ENCODE measurements around the gene PIWIL1. TPM values are rescaled to one million over a fixed set of nuclear protein-coding genes. Genes with fewer than 3 reads are reported as not detected.

Gene PIWIL1
- total RNA-seq, 1 donor from 2014 or later = not detected

GRCh38 chr12:130353081-130353480 is 15.4 kb downstream of the PIWIL1 start:
- H3K4me3 Mint-ChIP-seq = no peak overlapping the region
- H3K27ac Mint-ChIP-seq (ENCODE audit: unreplicated experiment) = peak overlapping the region; percentile 73
- no peaks in the 10 kb centered on the region for H3K9me3 Mint-ChIP-seq
- H3K36me3 Mint-ChIP-seq (ENCODE audit: low read depth) = no peaks in the 10 kb centered on the region
- TF ChIP-seq, protein P1, sequence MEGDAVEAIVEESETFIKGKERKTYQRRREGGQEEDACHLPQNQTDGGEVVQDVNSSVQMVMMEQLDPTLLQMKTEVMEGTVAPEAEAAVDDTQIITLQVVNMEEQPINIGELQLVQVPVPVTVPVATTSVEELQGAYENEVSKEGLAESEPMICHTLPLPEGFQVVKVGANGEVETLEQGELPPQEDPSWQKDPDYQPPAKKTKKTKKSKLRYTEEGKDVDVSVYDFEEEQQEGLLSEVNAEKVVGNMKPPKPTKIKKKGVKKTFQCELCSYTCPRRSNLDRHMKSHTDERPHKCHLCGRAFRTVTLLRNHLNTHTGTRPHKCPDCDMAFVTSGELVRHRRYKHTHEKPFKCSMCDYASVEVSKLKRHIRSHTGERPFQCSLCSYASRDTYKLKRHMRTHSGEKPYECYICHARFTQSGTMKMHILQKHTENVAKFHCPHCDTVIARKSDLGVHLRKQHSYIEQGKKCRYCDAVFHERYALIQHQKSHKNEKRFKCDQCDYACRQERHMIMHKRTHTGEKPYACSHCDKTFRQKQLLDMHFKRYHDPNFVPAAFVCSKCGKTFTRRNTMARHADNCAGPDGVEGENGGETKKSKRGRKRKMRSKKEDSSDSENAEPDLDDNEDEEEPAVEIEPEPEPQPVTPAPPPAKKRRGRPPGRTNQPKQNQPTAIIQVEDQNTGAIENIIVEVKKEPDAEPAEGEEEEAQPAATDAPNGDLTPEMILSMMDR (conservative IDR thresholded peaks at IDR 0.05) = no peak
- peaks cover 56% of the 10 kb centered on the region for H3K27me3 Mint-ChIP-seq (ENCODE audit: low read depth)
- H3K4me1 Mint-ChIP-seq = no peaks in the 10 kb centered on the region
- no peak for DNase-seq (ENCODE audit: low read depth, low spot score)

DNA sequence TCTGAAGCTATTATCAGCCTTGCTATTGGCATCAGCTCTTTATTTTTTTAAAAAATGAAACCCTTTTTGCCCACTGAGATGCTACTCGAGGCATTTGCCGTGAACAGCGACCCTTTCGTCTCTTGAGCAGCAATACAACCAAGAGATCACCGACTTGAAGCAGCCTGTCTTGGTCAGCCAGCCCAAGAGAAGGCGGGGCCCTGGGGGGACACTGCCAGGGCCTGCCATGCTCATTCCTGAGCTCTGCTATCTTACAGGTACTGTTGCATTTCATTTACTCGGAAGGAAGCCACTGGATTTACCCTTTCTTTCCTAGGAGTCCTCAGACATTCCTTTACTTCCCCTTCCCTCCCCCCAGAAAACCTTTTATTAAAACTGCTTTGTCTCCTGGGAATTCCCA is 16.7 kb downstream of the PIWIL1 start:
- TF ChIP-seq, protein P1 (conservative IDR thresholded peaks at IDR 0.05) = no peak
- Mint-ChIP-seq H3K4me3 (no peak overlapping the region), H3K27ac (ENCODE audit: unreplicated experiment) (no peak overlapping the region), H3K27me3 (ENCODE audit: low read depth) (peaks cover 70% of the 10 kb centered on the region), H3K36me3 (ENCODE audit: low read depth) (no peaks in the 10 kb centered on the region), H3K4me1 (no peaks in the 10 kb centered on the region), H3K9me3 (no peaks in the 10 kb centered on the region)
- no peak for DNase-seq (ENCODE audit: low read depth, low spot score)

GRCh38 chr12:130356222-130356621 is 18.5 kb downstream of the PIWIL1 start:
- no peak overlapping the region for H3K27ac Mint-ChIP-seq (ENCODE audit: unreplicated experiment)
- H3K27me3 Mint-ChIP-seq (ENCODE audit: low read depth) = peaks cover 75% of the 10 kb centered on the region
- H3K4me1 Mint-ChIP-seq = no peaks in the 10 kb centered on the region
- H3K9me3 Mint-ChIP-seq = no peaks in the 10 kb centered on the region
- H3K36me3 Mint-ChIP-seq (ENCODE audit: low read depth) = no peaks in the 10 kb centered on the region
- H3K4me3 Mint-ChIP-seq = no peak overlapping the region
- no peak for DNase-seq (ENCODE audit: low read depth, low spot score)
- TF ChIP-seq, protein P1 (conservative IDR thresholded peaks at IDR 0.05) = no peak

DNA sequence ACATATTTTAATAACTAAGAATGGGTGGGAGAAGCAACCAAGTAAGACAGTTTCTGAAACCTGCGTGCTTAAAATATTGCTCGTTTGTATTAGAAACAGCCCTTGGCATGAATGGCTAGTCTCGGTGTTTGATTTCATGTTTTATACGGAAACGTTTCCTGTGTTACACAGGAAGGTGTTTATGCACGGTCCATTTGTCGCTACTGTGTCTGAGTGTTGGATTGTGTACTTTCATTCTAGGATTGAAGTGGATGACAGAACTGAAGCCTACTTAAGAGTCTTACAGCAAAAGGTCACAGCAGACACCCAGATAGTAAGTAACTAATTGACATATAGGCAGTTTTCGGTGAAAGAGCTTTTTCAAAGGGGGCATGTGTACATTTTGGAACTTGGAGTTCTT is 19.6 kb downstream of the PIWIL1 start:
- Mint-ChIP-seq H3K27me3 (ENCODE audit: low read depth) (peaks cover 78% of the 10 kb centered on the region), H3K27ac (ENCODE audit: unreplicated experiment) (no peak overlapping the region), H3K9me3 (no peaks in the 10 kb centered on the region), H3K36me3 (ENCODE audit: low read depth) (no peaks in the 10 kb centered on the region), H3K4me1 (no peaks in the 10 kb centered on the region), H3K4me3 (no peak overlapping the region)
- no peak for DNase-seq (ENCODE audit: low read depth, low spot score)
- TF ChIP-seq, protein P1 (conservative IDR thresholded peaks at IDR 0.05) = no peak

DNA sequence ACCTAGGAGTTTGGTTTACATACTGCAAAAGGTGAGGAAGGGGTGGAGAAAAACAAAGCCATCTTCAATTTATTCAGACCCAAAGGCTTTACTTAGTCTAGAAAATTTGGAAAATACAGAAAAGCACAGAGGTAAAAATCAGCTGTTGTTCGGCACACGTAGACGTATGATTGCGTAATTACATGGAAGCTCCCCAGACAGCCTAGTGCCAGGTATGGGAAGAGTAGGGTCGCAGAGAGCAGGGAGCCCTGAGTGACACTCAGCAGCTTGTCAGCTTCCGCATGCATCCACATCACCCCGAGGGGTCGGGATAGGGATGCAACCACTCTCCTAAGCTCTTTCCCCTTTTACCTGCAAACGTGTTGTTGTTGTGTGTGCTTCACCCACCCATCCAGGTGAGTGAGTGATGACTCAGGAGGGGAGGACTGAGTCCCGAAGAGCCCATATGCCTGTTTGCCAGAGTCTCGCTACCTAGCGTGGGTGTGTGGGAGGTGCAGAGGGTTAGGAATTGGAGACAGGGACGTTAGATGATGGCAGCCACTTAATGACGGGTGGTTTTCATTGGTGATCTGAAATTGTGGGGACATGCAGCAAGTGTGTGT is 20.1 kb downstream of the PIWIL1 start:
- no peak overlapping the region for H3K4me3 Mint-ChIP-seq
- TF ChIP-seq, protein P1 (conservative IDR thresholded peaks at IDR 0.05) = no peak
- H3K27me3 Mint-ChIP-seq (ENCODE audit: low read depth) = peaks cover 81% of the 10 kb centered on the region
- no peaks in the 10 kb centered on the region for H3K36me3 Mint-ChIP-seq (ENCODE audit: low read depth)
- no peak overlapping the region for H3K27ac Mint-ChIP-seq (ENCODE audit: unreplicated experiment)
- H3K4me1 Mint-ChIP-seq = no peaks in the 10 kb centered on the region
- no peaks in the 10 kb centered on the region for H3K9me3 Mint-ChIP-seq
- no peak for DNase-seq (ENCODE audit: low read depth, low spot score)
